Cardiac septum (tissue), 1 donor: ENCODE measurements around the gene CYSTM1. TPM values are rescaled to one million over a fixed set of nuclear protein-coding genes. Genes with fewer than 3 reads are reported as not detected.
"Not testable (repeated sequence)": the region's sequence is repeated elsewhere in the genome, so short reads cannot be mapped to it uniquely, and the experiment has no call there.

ENCODE experiments used
- DNase-seq: peaks from one replicate; pipeline ENCODE4 v3.0.0-alpha.2; 2020; ENCODE audit warnings: low spot score
- intact Hi-C: fragments of 100-400 bp; cut with DNase I; formaldehyde crosslinking; loops from one replicate; pipeline ENCODE4 v1.14.0; 2022
- total RNA-seq: library from RNA; stranded (reverse); fragmentation: NEBNext Ultra II Directional; extraction: Animal tissue kit (Norgen Biotek cat#: 25700); gene quantifications from one replicate; pipeline ENCODE4 v1.2.1, GENCODE V29; 2021
- donor health status: DM: no; HTN: no; CAD: no.

The CYSTM1 gene
- total RNA-seq, 1 donor from 2014 or later: 111 TPM

GRCh38 chr5:140146523-140146842 is 28.5 kb upstream of the CYSTM1 start:
- no peak for DNase-seq
- intact Hi-C loops: loop anchor here (5.0 kb wide), 1 partner anchor 39 kb away; no protein-coding TSS in a partner anchor

- intact Hi-C loops: loop anchor here (5.0 kb wide), 1 partner anchor 40 kb away; no protein-coding TSS in a partner anchor
- no peak for DNase-seq
These were observed 27.5 kb upstream of the CYSTM1 start for GRCh38 chr5:140147460-140147859.

- DNase-seq: no peak
- intact Hi-C loops: loop anchor here (5.0 kb wide), 1 partner anchor 41 kb away; no protein-coding TSS in a partner anchor
These were observed 26.5 kb upstream of the CYSTM1 start for GRCh38 chr5:140148508-140148907.

GRCh38 chr5:140150201-140150600 is 24.8 kb upstream of the CYSTM1 start:
- intact Hi-C loops: no loop called here

GRCh38 chr5:140151144-140152021 is 23.6 kb upstream of the CYSTM1 start:
- no peak for DNase-seq
- intact Hi-C loops: no loop called here

More at GRCh38 chr5:140150201-140150600, 24.8 kb upstream of the CYSTM1 start:
- no peak for DNase-seq

GRCh38 chr5:140152022-140152999 is 22.7 kb upstream of the CYSTM1 start:
- intact Hi-C loops: no loop called here
- no peak for DNase-seq

- DNase-seq: no peak
- intact Hi-C loops: no loop called here
These were observed 21.7 kb upstream of the CYSTM1 start for GRCh38 chr5:140153255-140153654.

GRCh38 chr5:140153905-140154304 is 21.1 kb upstream of the CYSTM1 start:
- intact Hi-C loops: no loop called here
- no peak for DNase-seq

- intact Hi-C loops: loop anchor here (5.0 kb wide), 1 partner anchor 293 kb away; no protein-coding TSS in a partner anchor
- not testable (repeated sequence) for DNase-seq
These were observed 20.1 kb upstream of the CYSTM1 start for GRCh38 chr5:140154710-140155381.

- peak; percentile 96 for DNase-seq
These were observed 17.8 kb upstream of the CYSTM1 start for GRCh38 chr5:140157032-140157781.

GRCh38 chr5:140159014-140159927 is 15.7 kb upstream of the CYSTM1 start:
- intact Hi-C loops: loop anchor here (5.0 kb wide), 1 partner anchor 297 kb away; no protein-coding TSS in a partner anchor
- DNase-seq: no peak

More at GRCh38 chr5:140157032-140157781, 17.8 kb upstream of the CYSTM1 start:
- intact Hi-C loops: loop anchor here (1.0 to 5.0 kb wide), 3 partner anchors 85 to 370 kb away; no protein-coding TSS in a partner anchor

- intact Hi-C loops: no loop called here
- no peak for DNase-seq
These were observed 12.7 kb upstream of the CYSTM1 start for GRCh38 chr5:140162275-140162674.

GRCh38 chr5:140162781-140163180 is 12.2 kb upstream of the CYSTM1 start:
- no peak for DNase-seq
- intact Hi-C loops: no loop called here

GRCh38 chr5:140165101-140165922 is 9.7 kb upstream of the CYSTM1 start:
- DNase-seq: no peak
- intact Hi-C loops: no loop called here

GRCh38 chr5:140165923-140166270 is 9.1 kb upstream of the CYSTM1 start:
- intact Hi-C loops: no loop called here
- DNase-seq: no peak

- intact Hi-C loops: no loop called here
- no peak for DNase-seq
These were observed 8.1 kb upstream of the CYSTM1 start for GRCh38 chr5:140166911-140167310.

GRCh38 chr5:140168371-140168770 is 6.6 kb upstream of the CYSTM1 start:
- no peak for DNase-seq
- intact Hi-C loops: no loop called here
